H1 (cell line): ENCODE data around the gene ADIPOQ. TPM values are rescaled to one million over a fixed set of nuclear protein-coding genes. Genes with fewer than 3 reads are reported as not detected.

Experiments used
- CTCF ChIA-PET: fragments of 300-600 bp; sonication (Branson Sonifier 250); formaldehyde crosslinking; loops from one replicate; lab custom pipeline; 2021; ENCODE audit not compliant: partially characterized antibody; lab: Charles Lee
- POLR2A ChIA-PET: fragments of 300-600 bp; sonication (Branson Sonifier 250); formaldehyde crosslinking; loops from one replicate; lab custom pipeline; 2021; ENCODE audit warnings: inconsistent platforms; ENCODE audit not compliant: partially characterized antibody; lab: Charles Lee
- DNase-seq, 2 experiments: peaks; one replicate each; pipeline versions ENCODE4 v3.0.0 to v3.0.0-alpha.2; 2010 to 2022; ENCODE audit warnings: low spot score in 2 of 2, low read depth in 1 of 2, mixed read lengths in 1 of 2
- FAIRE-seq: peaks from 2 replicates; lab custom pipeline; 2011; peaks lifted over from hg19 to GRCh38; lab: Jason Lieb, UNC
- H2AFZ ChIP-seq: 2 replicates; pipeline ENCODE4 v1.8.1; 2012; ENCODE audit warnings: low read length, inconsistent platforms
- H2AK5ac ChIP-seq: 2 replicates; pipeline ENCODE4 v1.6.1; 2013; ENCODE audit warnings: low read depth, low read length
- H2BK120ac ChIP-seq: replicated peaks from 2 replicates; pipeline ENCODE3; 2013; ENCODE audit warnings: low read depth, low read length, inconsistent platforms
- H2BK12ac ChIP-seq: 2 replicates; pipeline ENCODE4 v1.6.1; 2013; ENCODE audit warnings: low read depth, low read length
- H2BK15ac ChIP-seq: 2 replicates; pipeline ENCODE4 v1.6.1; 2013; ENCODE audit warnings: low read length
- H2BK20ac ChIP-seq: 2 replicates; pipeline ENCODE4 v1.6.1; 2013; ENCODE audit warnings: low read length
- H2BK5ac ChIP-seq: 2 replicates; pipeline ENCODE4 v1.6.1; 2013; ENCODE audit warnings: low read depth, low read length
- H3K14ac ChIP-seq: 2 replicates; pipeline ENCODE4 v1.6.1; 2013; ENCODE audit warnings: inconsistent platforms; ENCODE audit not compliant: insufficient read length
- H3K18ac ChIP-seq: 2 replicates; pipeline ENCODE4 v1.6.1; 2013; ENCODE audit warnings: low read length; ENCODE audit errors: extremely low read depth
- H3K23ac ChIP-seq: 2 replicates; pipeline ENCODE4 v1.6.1; 2013; ENCODE audit warnings: inconsistent platforms; ENCODE audit not compliant: insufficient read length
- H3K23me2 ChIP-seq: 2 replicates; pipeline ENCODE4 v1.6.1; 2013; ENCODE audit warnings: low read depth, low read length
- H3K27ac ChIP-seq: 2 replicates; pipeline ENCODE4 v1.6.1; 2011; ENCODE audit warnings: low read depth, low read length, inconsistent platforms
- H3K27me3 ChIP-seq, 4 experiments: replicated peaks in 1 of 4; 1 replicate in 1 of 4; 2 replicates in 3 of 4; pipeline versions ENCODE4 v1.6.1 to v1.8.1; 2011 to 2013; ENCODE audit warnings: low read length in 3 of 4, mild to moderate bottlenecking in 3 of 4, inconsistent platforms in 2 of 4, mixed read lengths in 2 of 4, moderate library complexity in 1 of 4; ENCODE audit not compliant: control insufficient read depth in 3 of 4, insufficient read depth in 3 of 4; ENCODE audit errors: extremely low read depth in 1 of 4
- H3K36me3 ChIP-seq, 4 experiments: 2 replicates each; pipeline versions ENCODE4 v1.6.1 to v1.8.1; 2011 to 2013; ENCODE audit warnings: mild to moderate bottlenecking in 4 of 4, low read length in 3 of 4, moderate library complexity in 2 of 4, control low read depth in 1 of 4, inconsistent platforms in 1 of 4; ENCODE audit not compliant: insufficient read depth in 4 of 4, control insufficient read depth in 2 of 4
- H3K4ac ChIP-seq: replicated peaks from 2 replicates; pipeline ENCODE3; 2013; ENCODE audit warnings: low read length, low read depth, mixed read lengths, inconsistent platforms; ENCODE audit not compliant: insufficient read length
- H3K4me1 ChIP-seq, 4 experiments: replicated peaks in 1 of 4; 1 replicate in 1 of 4; 2 replicates in 3 of 4; pipeline versions ENCODE4 v1.6.1 to v1.8.1; 2011 to 2013; ENCODE audit warnings: low read length in 3 of 4, inconsistent platforms in 2 of 4, mixed read lengths in 1 of 4; ENCODE audit not compliant: insufficient read depth in 4 of 4, control insufficient read depth in 3 of 4
- H3K4me2 ChIP-seq, 2 experiments: 2 replicates each; pipeline versions ENCODE4 v1.6.1 to v1.8.1; 2011 to 2013; ENCODE audit warnings: low read depth in 2 of 2, low read length in 2 of 2, control low read depth in 1 of 2, inconsistent platforms in 1 of 2, mild to moderate bottlenecking in 1 of 2; ENCODE audit not compliant: insufficient read depth in 1 of 2
- H3K4me3 ChIP-seq, 4 experiments: fragments of 200-600, 300-600 bp in 1 of 4; sonication (generic), shearing (Covaris generic), sonication (Bioruptor Twin) in 1 of 4; 2 replicates each; pipeline versions ENCODE4 v1.5.1 to v1.8.1; 2011 to 2016; ENCODE audit warnings: low read length in 4 of 4, low read depth in 3 of 4, control low read depth in 2 of 4, inconsistent platforms in 2 of 4, mild to moderate bottlenecking in 2 of 4, mixed read lengths in 1 of 4, moderate library complexity in 1 of 4; ENCODE audit not compliant: insufficient read depth in 2 of 4; ENCODE audit errors: extremely low read depth in 1 of 4
- H3K56ac ChIP-seq: replicated peaks from 2 replicates; pipeline ENCODE3; 2013; ENCODE audit warnings: low read depth, mild to moderate bottlenecking, mixed read lengths, low read length, inconsistent platforms; ENCODE audit not compliant: insufficient read length
- H3K79me1 ChIP-seq: 2 replicates; pipeline ENCODE4 v1.6.1; 2013; ENCODE audit warnings: low read depth, low read length, control low read depth
- H3K79me2 ChIP-seq, 2 experiments: 2 replicates each; pipeline versions ENCODE4 v1.6.1 to v1.8.1; 2012 to 2013; ENCODE audit warnings: low read length in 2 of 2, mild to moderate bottlenecking in 2 of 2, inconsistent platforms in 1 of 2; ENCODE audit not compliant: insufficient read depth in 2 of 2, control insufficient read depth in 1 of 2
- H3K9ac ChIP-seq, 4 experiments: replicated peaks in 1 of 4; 1 replicate in 1 of 4; 2 replicates in 3 of 4; pipeline versions ENCODE4 v1.6.1 to v1.8.1; 2011 to 2013; ENCODE audit warnings: low read depth in 3 of 4, low read length in 3 of 4, control low read depth in 2 of 4, mild to moderate bottlenecking in 2 of 4, moderate library complexity in 2 of 4, inconsistent platforms in 1 of 4; ENCODE audit errors: extremely low read depth in 1 of 4
- H3K9me3 ChIP-seq, 2 experiments: 2 replicates each; pipeline versions ENCODE4 v1.6.1 to v1.8.1; 2012 to 2013; ENCODE audit warnings: mild to moderate bottlenecking in 2 of 2, moderate library complexity in 2 of 2, control low read depth in 1 of 2, inconsistent platforms in 1 of 2, low read depth in 1 of 2, low read length in 1 of 2, mixed read lengths in 1 of 2; ENCODE audit not compliant: insufficient read depth in 2 of 2
- H4K20me1 ChIP-seq, 2 experiments: replicated peaks in 1 of 2; 2 replicates each; pipeline versions ENCODE3 to v1.8.1; 2011 to 2013; ENCODE audit warnings: inconsistent platforms in 2 of 2, low read length in 2 of 2, mild to moderate bottlenecking in 1 of 2; ENCODE audit not compliant: insufficient read depth in 2 of 2, control insufficient read depth in 1 of 2
- H4K5ac ChIP-seq: 2 replicates; pipeline ENCODE4 v1.6.1; 2013; ENCODE audit warnings: low read length, low read depth, mixed read lengths, inconsistent platforms; ENCODE audit not compliant: insufficient read length
- H4K8ac ChIP-seq: 2 replicates; pipeline ENCODE4 v1.8.0; 2013; ENCODE audit warnings: mild to moderate bottlenecking, moderate library complexity, low read length, inconsistent platforms; ENCODE audit not compliant: insufficient read depth; ENCODE audit errors: extremely low read depth
- H4K91ac ChIP-seq: replicated peaks from 2 replicates; pipeline ENCODE3; 2013; ENCODE audit warnings: low read length, mixed read lengths, inconsistent platforms; ENCODE audit not compliant: insufficient read length
- CBX8 ChIP-seq: fragments of 300-800, 300-1000 bp; sonication (generic); IDR thresholded peaks from 2 replicates; pipeline ENCODE4 v1.7.1; 2016; ENCODE audit warnings: low read depth, low read length, borderline replicate concordance
- E2F6 ChIP-seq: IDR thresholded peaks from 2 replicates; pipeline ENCODE4 v1.6.1; 2012; ENCODE audit warnings: inconsistent platforms
- EZH2 ChIP-seq: fragments of 200-600 bp; sonication (generic); IDR thresholded peaks from 2 replicates; pipeline ENCODE4 v1.7.1; 2012; ENCODE audit warnings: low read depth, mild to moderate bottlenecking, moderate library complexity, low read length, inconsistent platforms; ENCODE audit not compliant: severe bottlenecking
- FOSL1 ChIP-seq: IDR thresholded peaks from 2 replicates; pipeline ENCODE4 v1.6.1; 2011; ENCODE audit warnings: mild to moderate bottlenecking, low read depth, low read length, moderate library complexity; ENCODE audit not compliant: insufficient read depth
- KDM1A ChIP-seq: fragments of 200-600, 300-600 bp; sonication (generic); IDR thresholded peaks from 2 replicates; pipeline ENCODE4 v1.7.1; 2016; ENCODE audit warnings: mild to moderate bottlenecking, low read length, borderline replicate concordance
- MAFK ChIP-seq: IDR thresholded peaks from 2 replicates; pipeline ENCODE4 v1.6.1; 2012; ENCODE audit warnings: low read depth, mild to moderate bottlenecking, improper control_type of control experiment, low read length
- SP1 ChIP-seq: IDR thresholded peaks from 2 replicates; pipeline ENCODE4 v1.6.1; 2011; ENCODE audit warnings: low read depth, low read length
- SP4 ChIP-seq: IDR thresholded peaks from 2 replicates; pipeline ENCODE4 v1.6.1; 2012; ENCODE audit warnings: low read length, inconsistent platforms
- YY1 ChIP-seq: IDR thresholded peaks from 2 replicates; pipeline ENCODE4 v1.6.1; 2011; ENCODE audit warnings: low read depth, mild to moderate bottlenecking, low read length
- WGBS, 2 experiments: shearing (Covaris generic) in 1 of 2; methylation state at CpG; one replicate each; pipeline versions ENCODE4 v1.1.6 to v1.1.7; 2013 to 2015; ENCODE audit warnings: low lambda C conversion rate in 2 of 2, mixed read lengths in 2 of 2, inconsistent platforms in 1 of 2, low coverage in 1 of 2, missing lambda C conversion rate in 1 of 2; ENCODE audit not compliant: insufficient replicate concordance in 2 of 2, insufficient coverage in 1 of 2, insufficient read length in 1 of 2; ENCODE audit errors: extremely low coverage in 1 of 2, missing lambda C conversion rate in 1 of 2; 5-methylcytosine and 5-hydroxymethylcytosine counted together
- polyA plus RNA-seq, 7 experiments: library from polyadenylated mRNA; depleted of rRNA in 3 of 7; stranded (reverse) in 5 of 7; unstranded in 2 of 7; fragments of >200 nt in 5 of 7; fragments of 200-250 nt in 2 of 7; gene quantifications; 1 replicate in 5 of 7; 2 replicates in 1 of 7; 4 replicates in 1 of 7; pipeline versions ENCODE4 v1.2.1 to v1.2.3, GENCODE V29; 2011 to 2013; ENCODE audit warnings: missing spikeins in 2 of 7, mixed read lengths in 2 of 7
- total RNA-seq: library from RNA; stranded (reverse); fragmentation: NEBNext Ultra II Directional; extraction: Animal tissue kit (Norgen Biotek cat#: 25700); gene quantifications from 2 replicates; pipeline ENCODE4 v1.2.1, GENCODE V29; 2021
- TF ChIP-seq, protein P1 (sequence below): IDR thresholded peaks from 2 replicates; pipeline ENCODE4 v1.6.1; 2012; ENCODE audit warnings: low read length, inconsistent platforms

ADIPOQ gene
- total and polyA plus RNA-seq, 2 of the 8 experiments (the other 6 are each of a cell fraction or from before 2014, with no cell fraction given) = not detected

DNA sequence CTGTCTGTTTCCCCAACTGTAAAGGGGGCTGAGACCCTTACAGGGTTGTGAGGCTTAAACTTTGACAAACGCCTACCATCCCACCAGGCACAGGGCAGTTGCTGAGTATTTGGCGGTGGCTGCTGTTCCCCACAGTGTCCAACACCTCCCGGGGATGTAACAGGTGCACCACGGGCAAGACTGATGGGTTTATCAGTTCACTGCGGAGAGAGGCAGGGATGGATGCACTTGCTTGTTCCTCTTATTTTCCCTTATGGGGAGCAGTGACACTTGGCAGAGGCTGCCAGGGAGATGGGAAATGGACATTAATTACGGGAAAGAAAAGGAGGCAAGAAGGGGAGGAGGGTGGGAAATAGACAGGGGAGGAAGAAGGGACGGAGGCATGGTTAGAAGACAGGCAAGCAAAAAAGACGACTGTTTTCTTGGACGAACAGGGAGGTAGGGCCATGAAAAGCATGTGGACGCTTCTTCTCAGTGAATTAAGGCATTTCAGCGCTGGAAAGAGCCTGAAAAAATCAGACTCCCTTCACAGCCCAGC, 16.6 kb upstream of the ADIPOQ start:
- H3K4me1 ChIP-seq = peaks cover 7 to 23% (median 19%) of the 10 kb centered on the region in 4 experiments
- H3K4me2 ChIP-seq = peak overlapping the region; percentile 70 to 85
- no peaks in the 10 kb centered on the region for H3K9me3 ChIP-seq
- no peak overlapping the region for H2AFZ ChIP-seq
- H4K20me1 ChIP-seq = no peaks in the 10 kb centered on the region
- CTCF ChIA-PET = interaction anchor here (0.6 to 5.4 kb wide), 4 partner anchors 12 to 448 kb away, joined by 3 to 43 read pairs (median 4); no protein-coding TSS in a partner anchor
- no peak overlapping the region for H4K91ac ChIP-seq
- H3K27ac ChIP-seq = no peak overlapping the region
- no peak overlapping the region for H2AK5ac ChIP-seq
- no peaks in the 10 kb centered on the region; the same call in 1 of the 2 replicates for H3K79me1 ChIP-seq
- peaks cover 15% of the 10 kb centered on the region; the same call in 1 of the 2 replicates for H3K23me2 ChIP-seq
- no peak overlapping the region for H4K5ac ChIP-seq
- H3K23ac ChIP-seq = no peak overlapping the region
- DNase-seq (peak in 1 of 2 experiments; percentile 50), FAIRE-seq (no peak)
- POLR2A ChIA-PET = interaction anchor here (0.6 to 7.4 kb wide), 6 partner anchors 20 to 289 kb away, joined by 3 to 73 read pairs (median 9); partner anchors contain the start of genes EIF4A2 and RFC4
- 35% methylated on average over 11 of the region's 11 CpGs; no CpG with 5 or more reads in 1 of the 2 experiments for WGBS, 2 experiments
- H2BK5ac ChIP-seq = no peak overlapping the region
- H4K8ac ChIP-seq = no peak overlapping the region
- H2BK12ac ChIP-seq = 0 out of 2 replicates have a peak overlapping the region, but pooled peaks have one; percentile 12
- no peak overlapping the region for H2BK20ac ChIP-seq
- H3K27me3 ChIP-seq = peaks cover 0 to 38% (median 29%) of the 10 kb centered on the region in 4 experiments; a peak in 6 of 7 replicates
- 0 out of 7 replicates have a peak overlapping the region, but pooled peaks of 1 of the 4 experiments have one; percentile 13 for H3K9ac ChIP-seq
- no peak overlapping the region for H3K4ac ChIP-seq
- no peaks in the 10 kb centered on the region for H3K79me2 ChIP-seq
- no peak overlapping the region; the same call in 1 of the 2 replicates for H2BK15ac ChIP-seq
- H3K56ac ChIP-seq = no peak overlapping the region
- H3K4me3 ChIP-seq = peak overlapping the region; percentile 45 to 69 (median 48); a peak in 7 of 8 replicates
- no peaks in the 10 kb centered on the region for H3K36me3 ChIP-seq
- no peak overlapping the region for H3K14ac ChIP-seq
- H2BK120ac ChIP-seq = no peak overlapping the region
- no peak overlapping the region for H3K18ac ChIP-seq
- TF ChIP-seq FOSL1 = no peak
- no peak for TF ChIP-seq CBX8
- no peak for TF ChIP-seq KDM1A
- TF ChIP-seq, protein P1, sequence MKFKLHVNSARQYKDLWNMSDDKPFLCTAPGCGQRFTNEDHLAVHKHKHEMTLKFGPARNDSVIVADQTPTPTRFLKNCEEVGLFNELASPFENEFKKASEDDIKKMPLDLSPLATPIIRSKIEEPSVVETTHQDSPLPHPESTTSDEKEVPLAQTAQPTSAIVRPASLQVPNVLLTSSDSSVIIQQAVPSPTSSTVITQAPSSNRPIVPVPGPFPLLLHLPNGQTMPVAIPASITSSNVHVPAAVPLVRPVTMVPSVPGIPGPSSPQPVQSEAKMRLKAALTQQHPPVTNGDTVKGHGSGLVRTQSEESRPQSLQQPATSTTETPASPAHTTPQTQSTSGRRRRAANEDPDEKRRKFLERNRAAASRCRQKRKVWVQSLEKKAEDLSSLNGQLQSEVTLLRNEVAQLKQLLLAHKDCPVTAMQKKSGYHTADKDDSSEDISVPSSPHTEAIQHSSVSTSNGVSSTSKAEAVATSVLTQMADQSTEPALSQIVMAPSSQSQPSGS = no peak
- no peak for TF ChIP-seq E2F6
- TF ChIP-seq EZH2 = no peak
- TF ChIP-seq MAFK = no peak
- TF ChIP-seq SP4 = no peak
- no peak for TF ChIP-seq YY1
- no peak for TF ChIP-seq SP1
